ENCODE results near the gene SOWAHC.
"Not testable (repeated sequence)": the region's sequence is repeated elsewhere in the genome, so short reads cannot be mapped to it uniquely, and the experiment has no call there.

The SOWAHC gene, protein sequence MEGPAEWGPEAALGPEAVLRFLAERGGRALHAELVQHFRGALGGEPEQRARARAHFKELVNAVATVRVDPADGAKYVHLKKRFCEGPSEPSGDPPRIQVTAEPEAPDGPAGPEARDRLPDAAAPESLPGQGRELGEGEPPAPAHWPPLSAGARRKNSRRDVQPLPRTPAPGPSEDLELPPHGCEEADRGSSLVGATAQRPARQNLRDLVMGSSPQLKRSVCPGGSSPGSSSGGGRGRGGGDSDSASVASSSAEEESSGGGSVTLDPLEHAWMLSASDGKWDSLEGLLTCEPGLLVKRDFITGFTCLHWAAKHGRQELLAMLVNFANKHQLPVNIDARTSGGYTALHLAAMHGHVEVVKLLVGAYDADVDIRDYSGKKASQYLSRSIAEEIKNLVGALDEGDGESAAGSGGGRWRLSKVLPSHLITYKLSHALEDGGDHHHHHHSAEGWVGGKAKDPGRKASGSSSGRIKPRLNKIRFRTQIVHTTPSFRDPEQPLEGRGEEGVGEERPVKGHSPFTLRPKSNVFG

DNA sequence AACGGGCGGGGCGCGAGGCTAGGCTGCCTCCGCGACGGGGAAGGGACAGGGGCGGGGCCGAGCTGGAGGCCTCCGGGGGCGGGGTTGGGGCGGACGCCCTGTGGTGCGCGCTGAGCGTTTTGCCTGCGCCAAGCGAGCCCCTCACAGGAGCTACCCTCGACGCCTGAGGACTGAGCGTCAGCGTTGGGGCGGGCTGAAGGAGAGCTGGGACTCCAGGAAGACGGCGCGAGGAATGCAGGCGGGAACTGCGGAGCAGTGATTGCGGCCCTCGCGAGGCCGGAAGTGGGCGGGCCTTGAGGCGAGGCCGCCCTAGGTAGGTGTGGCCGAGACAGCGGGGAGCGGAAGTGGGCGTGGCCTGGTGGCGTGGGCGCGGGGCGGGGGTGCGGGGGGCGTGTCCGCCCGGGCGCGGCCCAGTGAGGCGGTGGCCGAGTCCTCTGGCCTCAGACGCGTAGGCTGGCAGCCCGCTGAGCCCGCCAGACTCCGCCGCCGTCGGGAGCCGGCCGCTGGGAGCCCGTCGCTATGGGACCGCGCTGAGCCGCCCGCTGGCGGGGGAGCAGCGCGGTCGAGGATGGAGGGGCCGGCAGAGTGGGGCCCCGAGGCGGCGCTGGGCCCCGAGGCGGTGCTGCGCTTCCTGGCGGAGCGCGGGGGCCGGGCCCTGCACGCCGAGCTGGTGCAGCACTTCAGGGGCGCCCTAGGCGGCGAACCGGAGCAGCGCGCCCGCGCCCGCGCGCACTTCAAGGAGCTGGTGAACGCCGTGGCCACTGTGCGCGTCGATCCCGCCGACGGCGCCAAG lies at the start of gene SOWAHC, which contains the start of gene SEPTIN10:
SOWAHC (plus strand) TSS at position 443 of the 793 bp plus-strand sequence; CDS start at position 569, 126 bp downstream.
SEPTIN10 (minus strand) TSS at position 45 of the 793 bp plus-strand sequence. CDS start 139 bp downstream, outside the sequence.
- no peak within 1 kb of the TSS for H3K4me3 ChIP-seq (ENCODE audit: low read depth, low read length, poor library complexity, severe bottlenecking)
- no peak within 1 kb of the TSS for H3K9ac ChIP-seq (ENCODE audit: low read length)
- no peaks in the 10 kb centered on the region for H3K36me3 ChIP-seq (ENCODE audit: insufficient read depth, low read length)
- H3K27me3 ChIP-seq (ENCODE audit: insufficient read depth, low read length) = no peaks in the 10 kb centered on the region
- no peak within 1 kb of the TSS for H3K27ac ChIP-seq (ENCODE audit: low read depth, low read length, poor library complexity, severe bottlenecking)
- no peaks in the 10 kb centered on the region for H3K79me2 ChIP-seq (ENCODE audit: insufficient read depth, low read length)
- H3K9me2 ChIP-seq (ENCODE audit: low read depth, low read length) = no peaks in the 10 kb centered on the region
- no peaks in the 10 kb centered on the region for H3K9me3 ChIP-seq (ENCODE audit: low read length)
- H3F3A ChIP-seq (ENCODE audit: insufficient read depth, low read length) = no peaks in the 10 kb centered on the region
- H3K4me1 ChIP-seq (ENCODE audit: insufficient read depth, low read length, severe bottlenecking) = no peaks in the 10 kb centered on the region
- no peak within 1 kb of the TSS for H2AFZ ChIP-seq (ENCODE audit: low read length)
- no peak within 1 kb of the TSS for H3K4me2 ChIP-seq (ENCODE audit: low read length)
- H4K20me1 ChIP-seq (ENCODE audit: insufficient read depth, low read length) = no peaks in the 10 kb centered on the region
- no peak for TF ChIP-seq EZH2 (IDR thresholded peaks at IDR 0.05; ENCODE audit: borderline replicate concordance, low read length)
- TF ChIP-seq, protein P1, sequence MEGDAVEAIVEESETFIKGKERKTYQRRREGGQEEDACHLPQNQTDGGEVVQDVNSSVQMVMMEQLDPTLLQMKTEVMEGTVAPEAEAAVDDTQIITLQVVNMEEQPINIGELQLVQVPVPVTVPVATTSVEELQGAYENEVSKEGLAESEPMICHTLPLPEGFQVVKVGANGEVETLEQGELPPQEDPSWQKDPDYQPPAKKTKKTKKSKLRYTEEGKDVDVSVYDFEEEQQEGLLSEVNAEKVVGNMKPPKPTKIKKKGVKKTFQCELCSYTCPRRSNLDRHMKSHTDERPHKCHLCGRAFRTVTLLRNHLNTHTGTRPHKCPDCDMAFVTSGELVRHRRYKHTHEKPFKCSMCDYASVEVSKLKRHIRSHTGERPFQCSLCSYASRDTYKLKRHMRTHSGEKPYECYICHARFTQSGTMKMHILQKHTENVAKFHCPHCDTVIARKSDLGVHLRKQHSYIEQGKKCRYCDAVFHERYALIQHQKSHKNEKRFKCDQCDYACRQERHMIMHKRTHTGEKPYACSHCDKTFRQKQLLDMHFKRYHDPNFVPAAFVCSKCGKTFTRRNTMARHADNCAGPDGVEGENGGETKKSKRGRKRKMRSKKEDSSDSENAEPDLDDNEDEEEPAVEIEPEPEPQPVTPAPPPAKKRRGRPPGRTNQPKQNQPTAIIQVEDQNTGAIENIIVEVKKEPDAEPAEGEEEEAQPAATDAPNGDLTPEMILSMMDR (IDR thresholded peaks at IDR 0.05; ENCODE audit: low read length) = no peak

GRCh38 chr2:109575373-109575772 lies 38.8 kb upstream of the SOWAHC start:
- Histone ChIP-seq H4K20me1 (ENCODE audit: insufficient read depth, low read length) (no peaks in the 10 kb centered on the region), H3K79me2 (ENCODE audit: insufficient read depth, low read length) (no peaks in the 10 kb centered on the region), H3K9me2 (ENCODE audit: low read depth, low read length) (no peaks in the 10 kb centered on the region), H3K4me3 (ENCODE audit: low read depth, low read length, poor library complexity, severe bottlenecking) (no peak overlapping the region), H3K9me3 (ENCODE audit: low read length) (no peaks in the 10 kb centered on the region), H3K4me1 (ENCODE audit: insufficient read depth, low read length, severe bottlenecking) (no peaks in the 10 kb centered on the region), H3F3A (ENCODE audit: insufficient read depth, low read length) (no peaks in the 10 kb centered on the region), H2AFZ (ENCODE audit: low read length) (no peak overlapping the region), H3K36me3 (ENCODE audit: insufficient read depth, low read length) (no peaks in the 10 kb centered on the region), H3K4me2 (ENCODE audit: low read length) (no peak overlapping the region), H3K9ac (ENCODE audit: low read length) (no peak overlapping the region), H3K27me3 (ENCODE audit: insufficient read depth, low read length) (no peaks in the 10 kb centered on the region), H3K27ac (ENCODE audit: low read depth, low read length, poor library complexity, severe bottlenecking) (no peak overlapping the region)
- TF ChIP-seq EZH2 (IDR thresholded peaks at IDR 0.05; ENCODE audit: borderline replicate concordance, low read length) = no peak
- TF ChIP-seq, protein P1 (IDR thresholded peaks at IDR 0.05; ENCODE audit: low read length) = no peak

- H2AFZ ChIP-seq (ENCODE audit: low read length); H3K79me2 ChIP-seq (ENCODE audit: insufficient read depth, low read length); H3K36me3 ChIP-seq (ENCODE audit: insufficient read depth, low read length); H3K4me2 ChIP-seq (ENCODE audit: low read length); H3K9ac ChIP-seq (ENCODE audit: low read length); H3F3A ChIP-seq (ENCODE audit: insufficient read depth, low read length); H3K27me3 ChIP-seq (ENCODE audit: insufficient read depth, low read length); H3K9me2 ChIP-seq (ENCODE audit: low read depth, low read length); H3K4me3 ChIP-seq (ENCODE audit: low read depth, low read length, poor library complexity, severe bottlenecking); H3K4me1 ChIP-seq (ENCODE audit: insufficient read depth, low read length, severe bottlenecking); H4K20me1 ChIP-seq (ENCODE audit: insufficient read depth, low read length); H3K27ac ChIP-seq (ENCODE audit: low read depth, low read length, poor library complexity, severe bottlenecking); H3K9me3 ChIP-seq (ENCODE audit: low read length): not testable (repeated sequence)
Observed at GRCh38 chr2:109577630-109578029, 36.5 kb upstream of the SOWAHC start.
